ENCODE data around the gene LHX4.

LHX4 gene

GRCh38 chr1:180286417-180286816 lies 56.4 kb downstream of the LHX4 start:
- ChIA-PET CTCF (no interaction called here), POLR2A (ENCODE audit: low non-redundant PET) (no interaction called here)
- no peak for DNase-seq (ENCODE audit: low spot score)
- TF ChIP-seq CTCF (conservative IDR thresholded peaks at IDR 0.05; ENCODE audit: low read depth) = no peak
- no peak overlapping the region for H3K27ac ChIP-seq

- no peak for TF ChIP-seq CTCF (conservative IDR thresholded peaks at IDR 0.05; ENCODE audit: low read depth)
- no peak overlapping the region for H3K27ac ChIP-seq
- no peak for DNase-seq (ENCODE audit: low spot score)
- ChIA-PET POLR2A (ENCODE audit: low non-redundant PET) (no interaction called here), CTCF (interaction anchor here (0.7 kb wide), 1 partner anchor 210 kb away, joined by 3 read pairs; no protein-coding TSS in a partner anchor)
Observed at GRCh38 chr1:180287988-180288705, 58.1 kb downstream of the LHX4 start.

GRCh38 chr1:180288940-180289339 lies 58.9 kb downstream of the LHX4 start:
- POLR2A ChIA-PET (ENCODE audit: low non-redundant PET) = no interaction called here
- no peak overlapping the region for H3K27ac ChIP-seq
- TF ChIP-seq CTCF (conservative IDR thresholded peaks at IDR 0.05; ENCODE audit: low read depth) = no peak
- no peak for DNase-seq (ENCODE audit: low spot score)
- CTCF ChIA-PET = no interaction called here

GRCh38 chr1:180290265-180291001 lies 60.4 kb downstream of the LHX4 start:
- POLR2A ChIA-PET (ENCODE audit: low non-redundant PET) = no interaction called here
- DNase-seq (ENCODE audit: low spot score) = no peak
- no peak overlapping the region for H3K27ac ChIP-seq
- CTCF ChIA-PET = no interaction called here
- TF ChIP-seq CTCF (conservative IDR thresholded peaks at IDR 0.05; ENCODE audit: low read depth) = no peak

- H3K27ac ChIP-seq = no peak overlapping the region
- ChIA-PET POLR2A (ENCODE audit: low non-redundant PET) (no interaction called here), CTCF (interaction anchor here (0.5 kb wide), 1 partner anchor 173 kb away, joined by 4 read pairs; no protein-coding TSS in a partner anchor)
- no peak for TF ChIP-seq CTCF (conservative IDR thresholded peaks at IDR 0.05; ENCODE audit: low read depth)
- no peak for DNase-seq (ENCODE audit: low spot score)
Observed at GRCh38 chr1:180291004-180291403, 60.9 kb downstream of the LHX4 start.

- no peak overlapping the region for H3K27ac ChIP-seq
- POLR2A ChIA-PET (ENCODE audit: low non-redundant PET) = interaction anchor here (0.7 kb wide), 1 partner anchor 66 kb away, joined by 3 read pairs; no protein-coding TSS in a partner anchor
- TF ChIP-seq CTCF (conservative IDR thresholded peaks at IDR 0.05; ENCODE audit: low read depth) = no peak
- DNase-seq (ENCODE audit: low spot score) = no peak
- CTCF ChIA-PET = no interaction called here
Observed at GRCh38 chr1:180294711-180295110, 64.6 kb downstream of the LHX4 start.

All from RWPE1 (cell line).